AG20443 (cell line): ENCODE results near the gene DBR1.
A peak's percentile ranks its signal among the peaks of the same experiment; 100 is the strongest.
"Not testable (repeated sequence)": the region's sequence is repeated elsewhere in the genome, so short reads cannot be mapped to it uniquely, and the experiment has no call there.

Experiments
- DNase-seq: peaks from one replicate; pipeline ENCODE4 v3.0.0; 2012; ENCODE audit warnings: low spot score, mixed read lengths

Gene DBR1

DNA sequence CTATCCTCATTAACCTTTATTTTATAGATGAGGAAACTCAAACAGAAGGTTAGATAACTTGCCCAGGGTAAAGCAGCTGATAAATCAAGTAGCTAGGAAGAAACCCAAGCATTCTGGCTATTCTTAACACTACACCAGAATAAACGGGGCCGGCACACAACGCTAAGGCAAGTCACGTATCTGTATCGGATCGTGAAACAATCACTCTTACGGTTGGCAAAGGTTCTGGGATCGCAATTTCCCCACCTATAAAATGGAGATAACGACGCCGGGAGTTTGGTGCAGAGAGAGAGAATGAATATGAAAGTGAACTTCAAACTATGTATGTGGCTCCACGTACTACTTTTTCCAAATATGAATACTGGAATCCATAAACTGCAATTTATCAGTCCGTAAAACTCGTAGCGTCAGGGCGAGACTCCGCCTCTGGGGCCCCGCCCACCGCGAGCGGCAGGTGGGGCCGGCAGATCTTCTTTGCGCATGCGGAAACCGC, 12.1 kb upstream of the DBR1 start:
- peak; percentile 99 for DNase-seq

DNA sequence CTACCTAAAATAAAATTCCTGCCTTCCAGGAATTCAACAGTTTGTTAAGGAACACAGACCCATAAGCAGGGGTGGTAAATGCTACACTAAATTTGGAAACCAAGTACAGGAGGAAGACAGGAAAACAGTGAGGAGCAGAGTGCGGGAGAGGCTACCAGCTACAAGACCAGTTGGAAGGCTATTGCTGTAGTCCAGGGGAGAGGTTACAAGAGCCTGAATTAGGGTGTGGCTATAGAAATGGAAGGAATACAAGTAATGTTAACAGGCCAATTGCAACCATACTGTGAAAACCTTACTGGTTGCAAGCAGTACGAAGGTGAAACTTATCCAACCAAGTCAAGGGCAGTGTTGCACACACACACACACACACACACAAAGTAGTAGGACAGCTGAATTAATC, 11.5 kb upstream of the DBR1 start:
- DNase-seq = no peak

DNA sequence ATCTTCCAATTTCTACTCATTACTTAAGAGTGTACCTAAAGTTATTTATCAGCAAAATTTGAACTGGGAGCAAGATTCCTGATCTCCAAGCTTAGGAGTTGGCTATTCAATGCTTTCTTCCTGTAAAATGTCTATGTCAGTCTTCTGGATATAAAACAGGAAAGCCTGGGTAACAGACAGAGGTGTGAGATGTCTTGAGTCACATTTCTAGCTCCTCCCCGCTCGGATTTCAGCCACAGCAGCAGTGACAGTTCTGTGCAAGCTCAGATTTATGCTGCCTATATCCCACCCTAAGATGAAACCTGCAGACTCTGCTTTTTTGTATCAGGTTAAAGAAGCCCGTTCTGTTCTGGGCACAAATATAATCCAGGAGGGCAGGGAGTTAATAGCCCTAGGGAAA, 10.3 kb upstream of the DBR1 start:
- peak; percentile 13 for DNase-seq

DNA sequence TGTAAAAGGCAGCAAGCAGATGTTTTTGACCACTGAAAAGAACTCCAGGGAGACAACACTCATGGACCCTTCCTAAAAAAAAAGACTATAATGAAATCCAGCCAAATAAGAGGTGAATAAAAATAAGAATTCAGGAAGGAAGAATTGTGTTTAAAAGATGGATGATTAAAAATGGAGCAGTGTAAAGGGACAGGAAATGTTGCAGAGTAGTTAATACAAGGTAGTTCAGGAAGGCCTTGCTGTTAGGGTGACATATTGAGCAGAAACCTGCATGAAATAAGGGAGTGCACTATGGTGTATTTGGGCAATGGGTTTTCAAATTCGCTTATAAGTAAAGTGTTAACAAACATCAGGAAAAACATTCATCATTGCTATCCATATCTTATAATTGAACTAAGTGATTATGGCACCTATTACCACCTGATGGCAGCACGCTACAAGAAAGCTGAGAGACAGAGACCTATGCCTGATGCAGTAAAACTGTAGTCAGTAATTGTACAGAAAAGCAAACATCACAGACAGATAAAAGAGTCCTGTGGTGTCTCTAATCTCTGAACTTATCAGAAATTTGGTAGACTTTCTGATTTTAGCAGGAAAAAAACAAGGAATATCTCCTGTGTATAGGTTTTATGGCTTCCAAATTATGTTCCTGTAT, 5.8 kb upstream of the DBR1 start:
- peak; percentile 14 for DNase-seq

DNA sequence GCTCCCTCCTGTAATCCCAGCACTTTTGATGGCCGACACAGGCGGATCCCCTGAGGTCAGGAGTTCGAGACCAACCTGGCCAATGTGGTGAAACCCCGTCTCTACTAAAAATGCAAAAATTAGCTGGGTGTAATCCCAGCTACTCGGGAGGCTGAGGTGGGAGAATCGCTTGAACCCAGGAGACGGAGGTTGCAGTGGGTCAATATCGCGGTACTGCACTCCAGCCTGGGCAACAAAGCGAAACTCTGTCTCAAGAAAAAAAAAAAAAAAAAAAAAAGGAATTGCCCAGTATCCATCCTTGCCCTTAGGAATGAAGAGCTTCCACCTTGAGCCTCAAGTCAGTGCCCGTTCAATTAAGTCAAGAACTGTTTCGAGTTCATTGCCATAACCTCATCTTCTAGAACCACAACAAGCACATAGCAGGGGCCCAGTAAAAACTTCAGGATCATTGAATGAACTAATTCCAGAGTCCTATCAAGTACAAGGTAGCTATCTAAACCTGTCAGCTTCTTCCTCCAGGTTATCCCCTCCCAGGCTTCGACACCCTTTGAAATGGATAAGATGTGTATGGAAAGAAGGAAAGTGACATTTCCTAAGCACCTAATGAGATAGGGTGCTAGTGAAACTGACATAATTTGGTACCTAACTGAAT, 826 bp downstream of the DBR1 start:
- DNase-seq = no peak

DNA sequence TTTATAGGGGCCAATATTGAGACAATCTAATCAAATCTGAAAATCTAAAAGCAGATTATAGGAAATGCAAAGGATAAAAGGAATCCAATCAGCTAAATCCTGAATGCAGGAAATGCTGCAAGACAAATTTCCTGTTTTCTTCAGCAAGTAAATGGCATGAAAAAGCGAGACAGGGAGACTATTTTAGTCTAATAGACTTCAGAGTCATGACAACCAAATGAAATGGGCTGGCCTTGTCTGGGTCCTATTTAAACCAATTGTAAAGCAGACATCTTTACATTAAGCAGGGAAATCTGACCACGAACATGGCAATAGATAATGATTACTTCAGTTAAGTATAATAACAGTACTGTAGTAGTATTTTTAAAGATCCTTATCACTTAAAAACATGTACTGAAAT, 2.1 kb downstream of the DBR1 start:
- no peak for DNase-seq

DNA sequence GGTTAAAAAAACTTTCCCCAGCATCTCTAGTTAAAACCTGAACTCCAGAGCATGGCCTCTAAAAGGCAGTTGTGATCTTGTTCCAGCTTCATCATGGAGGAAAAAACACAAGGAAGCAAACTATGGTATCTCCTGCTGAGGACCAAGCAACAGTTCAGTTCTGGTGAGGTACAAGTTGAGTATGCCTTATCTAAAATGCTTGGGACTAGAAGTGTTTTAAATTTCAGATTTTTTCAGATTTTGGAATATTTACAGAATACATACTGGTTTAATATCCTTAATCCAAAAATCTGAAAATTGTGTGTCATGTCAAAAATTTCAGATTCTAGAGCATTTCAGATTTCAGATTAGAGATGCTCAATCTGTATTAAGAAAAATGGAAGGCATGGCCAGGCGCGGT, 9.7 kb downstream of the DBR1 start:
- DNase-seq = no peak

DNA sequence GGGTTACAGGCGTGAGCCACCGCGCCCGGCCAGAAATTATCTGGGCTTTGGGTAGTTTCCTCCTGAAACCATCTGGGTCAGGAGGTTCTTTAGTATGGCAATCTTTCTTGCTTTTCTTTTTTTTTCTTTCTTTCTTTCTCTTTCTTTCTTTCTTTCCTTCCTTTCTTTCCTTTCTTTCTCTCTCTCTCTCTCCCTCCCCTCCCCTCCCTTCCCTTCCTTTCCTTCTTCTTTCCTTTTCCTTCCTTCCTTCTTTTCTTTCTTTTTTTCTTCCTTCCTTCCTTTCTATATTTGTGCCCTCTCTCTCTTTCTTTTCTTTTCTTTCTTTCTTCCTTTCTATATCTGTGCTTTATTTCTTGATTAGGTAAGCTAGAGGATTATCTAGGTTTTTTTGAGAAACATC, 17.0 kb downstream of the DBR1 start:
- no peak for DNase-seq

DNA sequence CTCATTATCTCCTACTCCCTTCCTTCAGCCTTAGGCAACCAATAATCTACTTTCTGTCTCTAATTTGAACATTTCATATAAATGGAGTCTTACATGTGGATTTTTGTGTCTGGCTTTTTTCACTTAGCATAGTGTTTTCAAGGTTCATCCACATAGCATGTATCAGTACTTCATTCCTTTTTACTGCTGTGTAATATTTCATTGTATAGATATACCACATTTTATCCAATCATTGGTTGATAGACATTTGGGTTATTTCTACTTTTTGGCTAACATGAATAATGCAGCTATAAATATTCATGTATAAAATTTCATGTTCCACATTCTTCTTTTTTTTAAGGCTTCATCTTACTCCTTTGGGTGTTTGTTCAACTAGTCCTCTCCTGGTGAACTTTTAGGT, 20.2 kb downstream of the DBR1 start:
- no peak for DNase-seq

DNA sequence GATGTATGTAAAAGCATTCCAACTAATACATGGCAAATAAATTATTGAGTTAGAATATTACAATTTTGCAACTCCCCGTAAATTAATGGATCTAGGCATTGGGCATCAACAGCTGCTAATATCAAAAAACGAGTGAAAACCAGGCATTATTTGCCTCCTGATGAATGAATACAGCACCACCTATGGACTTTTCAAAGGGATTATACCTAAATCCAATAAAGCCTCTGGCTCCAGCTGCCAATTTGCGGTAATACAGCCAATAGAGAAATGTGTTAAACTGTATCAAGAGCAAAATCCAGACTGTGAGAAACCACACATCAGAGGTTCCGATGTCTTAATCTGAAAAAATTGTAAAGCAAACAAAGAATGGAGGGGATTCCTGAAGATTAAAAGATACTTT, 26.2 kb downstream of the DBR1 start:
- DNase-seq = no peak

DNA sequence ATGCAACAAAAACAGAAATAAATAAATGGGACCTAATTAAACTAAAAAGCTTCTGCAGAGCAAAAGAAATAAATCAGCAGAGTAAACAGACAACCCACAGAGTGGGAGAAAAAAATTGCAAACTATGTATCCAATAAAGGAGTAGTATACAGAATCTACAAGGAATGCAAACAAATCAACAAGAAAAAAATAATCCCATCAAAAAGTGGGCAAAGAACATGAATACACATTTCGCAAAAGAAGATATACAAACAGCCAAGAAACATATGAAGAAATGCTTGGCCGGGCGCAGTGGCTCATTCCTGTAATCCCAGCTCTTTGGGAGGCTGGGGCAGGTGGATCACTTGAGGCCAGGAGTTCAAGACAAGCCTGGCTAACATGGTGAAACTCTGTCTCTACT, 32.5 kb downstream of the DBR1 start:
- not testable (repeated sequence) for DNase-seq

DNA sequence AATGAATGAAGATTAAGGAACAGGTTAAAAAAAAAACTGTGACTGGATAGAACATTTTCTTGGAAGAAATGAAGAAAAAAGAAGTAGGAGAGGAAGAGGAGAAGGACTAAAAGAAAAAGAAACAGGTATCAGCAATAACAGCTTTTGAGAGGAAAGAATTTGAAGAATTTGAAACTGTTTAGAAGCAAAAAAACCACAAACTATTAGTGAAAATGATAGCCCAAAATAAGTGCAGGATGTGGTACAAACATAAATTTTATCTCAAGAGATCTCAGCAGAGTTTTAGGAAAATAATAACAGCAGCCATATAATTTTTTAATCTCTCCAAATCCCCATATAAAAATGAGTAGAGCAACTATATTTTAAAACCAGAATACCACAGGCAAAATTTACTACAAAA, 33.8 kb downstream of the DBR1 start:
- DNase-seq = no peak

DNA sequence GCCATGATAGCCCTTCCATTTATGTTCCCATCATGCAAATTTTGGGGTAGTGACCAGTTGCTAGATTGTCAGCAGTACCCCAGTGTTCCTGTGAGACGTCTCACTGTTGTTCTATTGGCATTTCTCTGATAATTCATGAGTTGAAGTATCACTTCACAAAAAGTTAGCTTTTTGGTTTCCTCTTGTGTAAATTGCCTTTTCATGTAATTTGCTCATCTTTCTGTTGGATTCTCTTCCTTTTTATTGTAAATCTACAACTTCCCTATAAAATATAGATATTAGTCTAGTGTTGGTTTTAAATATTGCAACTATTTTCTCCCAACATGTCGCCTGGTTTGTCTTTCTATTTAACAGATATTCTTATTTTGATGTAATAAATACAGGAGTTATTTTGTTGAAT, 35.0 kb downstream of the DBR1 start:
- DNase-seq = no peak

DNA sequence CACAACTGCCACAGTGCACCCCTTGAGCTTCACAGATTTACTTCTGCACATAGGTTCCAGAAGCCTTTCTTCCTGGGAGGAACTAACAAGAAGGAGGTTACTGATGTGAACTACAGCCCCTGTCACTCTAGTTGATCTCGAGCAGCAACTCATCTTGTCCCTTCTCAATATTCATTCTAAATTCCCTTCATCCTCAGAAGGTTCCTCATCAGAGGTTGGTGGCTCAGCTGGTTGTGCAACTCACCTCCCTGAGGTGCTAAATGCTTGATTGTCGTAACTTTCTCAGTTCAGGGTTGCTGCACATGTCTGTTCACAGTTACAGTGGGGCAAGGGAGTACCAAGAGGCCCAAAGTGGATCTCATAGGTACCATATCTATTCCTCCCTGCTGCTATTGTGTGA, 36.9 kb downstream of the DBR1 start:
- DNase-seq = no peak

DNA sequence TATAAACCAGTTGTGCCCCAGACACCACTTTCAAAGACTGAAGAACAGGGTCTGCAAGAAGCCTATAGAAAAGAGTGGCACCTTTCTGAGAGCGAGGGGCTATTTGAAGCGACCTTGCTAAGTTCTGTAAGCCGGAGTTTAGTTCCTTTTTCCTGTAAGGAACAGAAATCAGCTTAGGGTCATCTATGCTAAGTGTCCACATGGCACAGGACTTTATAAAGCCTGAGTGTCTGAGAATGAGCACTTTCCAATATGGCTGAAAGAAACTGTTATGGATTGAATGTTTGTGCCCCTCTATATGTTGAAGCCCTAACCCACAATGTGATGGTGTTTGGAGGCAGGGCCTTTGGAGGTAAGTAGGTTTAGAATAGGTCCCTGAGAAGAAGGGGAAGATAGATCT, 38.5 kb downstream of the DBR1 start:
- no peak for DNase-seq

DNA sequence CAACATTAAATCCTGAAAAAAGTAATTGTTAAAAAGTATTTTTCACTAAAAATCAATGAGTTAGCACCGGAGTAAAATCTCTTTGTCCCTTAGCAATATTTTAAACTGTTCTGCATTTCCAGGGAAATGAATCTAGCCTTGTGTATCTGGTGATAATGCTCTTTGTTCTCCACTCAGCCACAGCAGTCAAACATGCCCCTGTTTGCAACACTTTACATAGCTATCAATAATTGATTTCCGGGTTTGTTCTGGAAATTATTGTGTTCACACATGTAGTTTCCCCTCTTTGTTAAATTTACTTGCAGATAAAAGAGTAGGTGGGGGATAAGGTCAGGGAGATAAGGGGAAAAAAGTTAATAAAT, 38.9 kb downstream of the DBR1 start:
- DNase-seq = no peak

DNA sequence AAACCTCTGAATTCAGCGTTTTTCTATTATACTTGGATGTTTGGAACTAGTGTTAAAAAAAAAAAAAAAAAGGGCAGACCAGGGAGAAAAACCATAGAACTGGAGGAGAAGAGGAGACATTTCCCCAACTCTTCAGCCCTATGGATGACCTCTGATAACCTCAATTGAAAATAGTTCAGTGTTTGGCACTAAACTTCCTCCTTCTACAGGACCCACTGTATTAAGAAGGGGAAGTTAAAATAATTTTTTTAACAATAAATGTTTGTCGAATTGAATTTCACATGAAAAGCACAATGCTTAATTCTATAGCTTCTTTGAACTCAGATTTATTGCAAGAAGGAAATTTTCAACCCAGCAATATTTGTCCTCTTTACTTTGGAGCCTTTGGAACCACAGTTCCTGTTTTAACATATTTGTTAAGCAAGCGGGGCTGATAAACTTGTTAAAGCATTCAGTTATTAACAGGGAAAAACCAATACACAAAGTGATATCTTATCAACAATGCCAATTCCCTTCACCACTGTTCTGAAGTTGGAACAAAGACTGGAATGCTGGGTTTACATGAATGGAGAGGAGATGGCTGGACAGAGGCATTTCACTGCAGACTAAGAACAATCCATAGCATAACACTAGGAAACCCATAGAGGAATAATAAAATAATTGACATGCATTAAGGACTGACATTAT, 39.4 kb downstream of the DBR1 start:
- DNase-seq = no peak

DNA sequence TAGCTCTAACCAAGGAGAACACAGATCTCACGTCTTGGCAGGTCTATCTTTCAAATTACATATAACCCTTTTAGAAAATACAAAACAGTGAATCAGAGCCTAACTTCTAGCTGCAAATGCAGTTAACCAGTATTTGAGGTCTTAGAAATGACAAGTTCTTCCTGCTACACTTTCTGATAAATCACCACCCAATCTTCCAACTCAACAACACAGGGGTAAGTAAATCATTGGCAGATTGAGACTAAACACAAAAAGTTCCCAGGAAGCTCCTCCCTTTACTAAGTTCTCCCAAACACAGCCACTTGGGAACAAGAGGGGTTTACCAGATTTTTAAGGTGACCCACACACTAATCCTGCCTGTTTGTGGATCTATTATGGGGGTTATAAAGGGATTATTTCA, 42.5 kb downstream of the DBR1 start, which contains the start of gene A4GNT:
Gene A4GNT (minus strand): TSS at position 152 of the 400 bp plus-strand sequence. CDS start 1,134 bp downstream, outside the sequence.
- no peak for DNase-seq

DNA sequence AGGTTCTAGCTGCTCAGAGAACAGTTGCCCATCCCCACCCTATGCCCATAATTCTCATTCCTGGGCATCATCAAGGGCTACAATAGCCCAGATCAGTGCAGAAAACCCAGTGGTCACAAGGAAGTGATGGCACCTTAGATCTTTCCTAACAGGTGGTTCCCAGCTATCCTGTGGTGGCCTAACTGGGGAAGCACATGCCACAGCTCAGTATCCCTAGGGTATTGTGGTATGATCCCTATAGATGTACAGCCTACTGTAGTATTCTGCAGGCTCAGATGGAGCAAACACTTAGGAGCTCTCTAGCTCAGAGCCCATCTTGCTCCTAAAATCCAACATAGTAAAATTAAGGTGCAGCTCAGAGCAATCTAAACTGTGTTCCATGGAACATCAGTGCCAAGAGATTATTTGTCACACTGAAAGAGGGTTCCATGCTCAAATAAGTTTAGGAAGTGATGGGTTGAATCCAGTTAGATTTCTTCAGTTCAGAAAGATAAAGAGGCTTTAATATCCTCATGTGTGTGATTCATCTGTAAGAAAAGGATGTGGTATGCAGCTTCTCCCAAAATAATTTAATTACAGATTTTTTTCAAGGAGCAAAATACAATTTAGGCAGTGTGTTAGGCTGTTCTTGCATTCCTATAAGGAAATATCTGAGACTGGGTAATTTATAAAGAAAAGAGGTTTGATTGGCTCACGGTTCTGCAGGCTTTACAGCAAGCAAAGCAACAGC, 46.9 kb downstream of the DBR1 start:
- DNase-seq = no peak

DNA sequence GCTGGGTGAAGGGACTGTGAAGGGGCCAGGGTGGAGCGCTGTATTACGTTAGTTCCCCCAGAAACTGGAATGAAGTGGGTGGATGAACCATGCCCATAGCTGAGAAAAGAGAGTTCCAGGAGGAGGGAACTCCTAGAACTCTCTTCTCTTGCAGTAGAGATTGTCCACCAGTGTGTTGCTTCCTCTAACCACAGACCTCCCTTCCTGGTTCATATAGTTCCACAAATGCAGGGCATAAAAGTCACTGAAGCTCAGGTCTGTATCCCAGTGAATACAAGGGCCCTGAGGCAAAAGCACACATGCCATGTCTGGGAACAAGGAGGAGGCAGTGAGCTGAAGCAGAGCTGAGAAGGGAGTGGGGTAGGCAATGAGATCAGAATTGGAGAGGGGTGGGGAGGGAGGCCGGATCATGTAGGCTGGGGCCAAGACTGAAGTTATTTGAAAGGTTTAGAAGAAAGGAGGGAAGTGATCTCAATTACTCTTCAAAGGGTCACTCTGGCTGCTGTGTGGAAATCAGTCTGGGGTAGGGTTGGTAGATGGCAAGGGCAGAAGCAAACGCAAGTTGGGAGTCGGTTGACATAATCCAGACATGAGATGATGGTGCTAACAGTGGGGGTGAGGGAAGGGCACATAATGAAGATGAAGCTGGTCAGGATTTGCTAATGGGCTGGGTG, 49.0 kb downstream of the DBR1 start:
- peak; percentile 58 for DNase-seq

DNA sequence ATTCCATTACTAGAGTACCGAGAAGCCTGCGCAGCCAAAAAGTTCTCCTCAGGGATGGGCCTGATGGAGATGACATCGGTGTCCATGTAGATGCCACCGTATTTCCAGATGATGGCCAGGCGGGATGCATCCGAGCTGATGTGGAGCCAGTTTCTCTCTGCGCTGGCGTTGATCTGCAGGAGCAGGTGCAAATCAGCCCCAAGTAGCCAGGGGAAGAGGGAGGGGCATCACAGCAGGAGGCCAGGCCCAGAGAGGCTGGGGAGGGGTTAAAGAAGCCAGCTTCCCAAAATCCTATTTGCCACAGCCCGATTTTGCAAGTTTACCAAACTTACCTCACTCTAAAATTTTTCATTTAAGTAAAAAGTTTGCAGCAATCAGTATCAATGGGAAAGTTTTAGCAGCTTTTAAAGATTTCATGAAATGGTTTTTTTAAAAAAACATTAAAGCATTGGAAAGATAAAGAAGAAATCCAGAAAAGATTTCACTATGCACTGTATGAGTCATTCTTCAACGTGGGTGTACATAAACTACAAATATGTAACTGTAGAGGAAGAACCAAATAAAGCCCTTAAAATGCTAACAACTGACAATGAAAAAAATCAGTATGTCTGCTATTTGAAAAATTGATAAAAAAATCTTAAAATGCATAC, 49.9 kb downstream of the DBR1 start:
- DNase-seq = peak; percentile 53

DNA sequence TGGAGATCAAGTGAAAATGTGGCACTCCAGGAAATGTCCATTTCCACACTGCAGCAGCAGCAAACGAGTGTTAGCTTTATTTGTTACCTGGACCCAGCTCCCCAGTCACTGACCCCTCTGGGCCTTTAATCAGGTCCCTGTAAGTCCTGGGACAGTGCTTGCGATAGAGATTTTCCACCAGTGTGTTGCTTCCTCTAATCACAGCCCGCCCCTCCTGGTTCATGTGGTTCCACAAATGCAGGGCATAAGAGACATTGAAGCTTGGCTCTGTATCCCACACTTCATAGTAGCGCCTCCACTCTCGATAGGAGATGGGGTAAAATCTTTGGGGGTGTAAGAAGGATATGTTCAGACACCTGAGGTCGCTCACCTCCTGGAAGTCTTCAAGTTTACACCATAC, 50.5 kb downstream of the DBR1 start:
- DNase-seq = no peak
